K562 (cell line): ENCODE data around the gene CASTOR1. TPM values are rescaled to one million over a fixed set of nuclear protein-coding genes. Genes with fewer than 3 reads are reported as not detected.
"Not testable (repeated sequence)": the region's sequence is repeated elsewhere in the genome, so short reads cannot be mapped to it uniquely, and the experiment has no call there.

Experiments
- ATAC-seq: fragments of 200-7000 bp; cut with Tn5 transposase; 3 replicates; pipeline ENCODE4 v1.9.1; 2020; ENCODE audit warnings: moderate library complexity
- BruUV-seq: library from RNA; stranded (reverse); fragments of 400-500 nt; replicated peaks from 2 replicates; lab custom pipeline; 2021; lab: Mats Ljungman, UMichigan
- CTCF ChIA-PET: fragments of 300-600 bp; formaldehyde crosslinking; extraction: SDS; loops from one replicate; lab custom pipeline; 2021; ENCODE audit warnings: low intra/inter-chr PET ratio; lab: Yijun Ruan, JAX
- POLR2A ChIA-PET: fragments of 300-600, 350-650 bp; sonication (Branson Sonifier 250); formaldehyde crosslinking; extraction: SDS; loops from one replicate; lab custom pipeline; 2021; ENCODE audit warnings: antibody characterized with exemption, inconsistent platforms; lab: Yijun Ruan, JAX
- DNase-seq, 4 experiments: peaks; one replicate each; pipeline versions ENCODE4 v3.0.0 to v3.0.0-alpha.2; 2011 to 2018; ENCODE audit warnings: low spot score in 3 of 4, mixed read lengths in 3 of 4; ENCODE audit errors: extremely low read depth in 1 of 4
- FAIRE-seq: peaks from 2 replicates; lab custom pipeline; 2011; peaks lifted over from hg19 to GRCh38; lab: Jason Lieb, UNC
- H2AFZ ChIP-seq: 2 replicates; pipeline ENCODE4 v1.6.0; 2011; ENCODE audit warnings: low read depth, low read length, control low read depth, inconsistent platforms
- H3K27ac ChIP-seq: fragments of 200-600 bp; 3 replicates; pipeline ENCODE4 v1.8.0; 2011; ENCODE audit warnings: low read depth, mild to moderate bottlenecking, control low read depth, inconsistent platforms, low read length, moderate library complexity, mixed read lengths; ENCODE audit errors: extremely low read depth
- H3K27me3 ChIP-seq, 2 experiments: fragments of 300-600 bp in 1 of 2; 2 replicates in 1 of 2; 3 replicates in 1 of 2; pipeline versions ENCODE4 v1.6.0 to v1.8.0; 2011; ENCODE audit warnings: inconsistent platforms in 2 of 2, low read length in 2 of 2, mild to moderate bottlenecking in 1 of 2, mixed read lengths in 1 of 2, moderate library complexity in 1 of 2; ENCODE audit not compliant: control insufficient read depth in 2 of 2, insufficient read depth in 2 of 2
- H3K36me3 ChIP-seq: fragments of 300-600 bp; 3 replicates; pipeline ENCODE4 v1.8.0; 2011; ENCODE audit warnings: mild to moderate bottlenecking, low read length, inconsistent platforms; ENCODE audit not compliant: control insufficient read depth, insufficient read depth
- H3K4me1 ChIP-seq, 2 experiments: fragments of 200-600 bp in 1 of 2; replicated peaks in 1 of 2; 2 replicates in 1 of 2; 3 replicates in 1 of 2; pipeline versions ENCODE4 v1.5.1 to v1.8.0; 2011; ENCODE audit warnings: inconsistent platforms in 2 of 2, low read length in 2 of 2, mild to moderate bottlenecking in 1 of 2, mixed read lengths in 1 of 2, moderate library complexity in 1 of 2; ENCODE audit not compliant: control insufficient read depth in 2 of 2, insufficient read depth in 2 of 2
- H3K4me2 ChIP-seq: 2 replicates; pipeline ENCODE4 v1.6.1; 2011; ENCODE audit warnings: low read length, control low read depth, inconsistent platforms, mixed read lengths; ENCODE audit not compliant: insufficient read depth
- H3K4me3 ChIP-seq: fragments of 200-600 bp; sonication (generic), shearing (Covaris generic); 2 replicates; pipeline ENCODE4 v1.5.1; 2016; ENCODE audit warnings: control low read depth, inconsistent platforms
- H3K79me2 ChIP-seq: fragments of 200-600 bp; 3 replicates; pipeline ENCODE4 v1.8.0; 2011; ENCODE audit warnings: low read length, inconsistent platforms; ENCODE audit not compliant: control insufficient read depth, insufficient read depth
- H3K9ac ChIP-seq, 2 experiments: 2 replicates each; pipeline versions ENCODE4 v1.6.0 to v1.6.1; 2011; ENCODE audit warnings: low read depth in 2 of 2, low read length in 2 of 2, control low read depth in 1 of 2, inconsistent platforms in 1 of 2, mild to moderate bottlenecking in 1 of 2, mixed read lengths in 1 of 2; ENCODE audit not compliant: insufficient read depth in 1 of 2
- H3K9me1 ChIP-seq: one replicate; pipeline ENCODE4 v1.6.0; 2011; ENCODE audit warnings: inconsistent platforms, mild to moderate bottlenecking, low read length, moderate library complexity; ENCODE audit not compliant: control insufficient read depth, insufficient read depth
- H3K9me3 ChIP-seq: replicated peaks from 2 replicates; pipeline ENCODE4 v1.5.1; 2011; ENCODE audit warnings: low read depth, low read length, inconsistent platforms; ENCODE audit not compliant: control insufficient read depth, insufficient read depth
- H4K20me1 ChIP-seq: replicated peaks from 2 replicates; pipeline ENCODE4 v1.6.1; 2011; ENCODE audit warnings: low read length, inconsistent platforms, mixed read lengths; ENCODE audit not compliant: control insufficient read depth, insufficient read depth
- CBX1 ChIP-seq: sonication (generic); IDR thresholded peaks from 2 replicates; pipeline ENCODE4 v1.6.1; 2016; ENCODE audit warnings: antibody characterized with exemption, low read depth, mild to moderate bottlenecking
- HINFP ChIP-seq: fragments of 450-650 bp; conservative IDR thresholded peaks from 2 replicates; pipeline ENCODE4 v1.6.1; 2016; ENCODE audit warnings: missing genetic modification characterization, low read depth, mild to moderate bottlenecking, control low read depth, missing compliant biosample characterization
- HNRNPLL ChIP-seq: fragments of 200-400 bp; formaldehyde crosslinking; IDR thresholded peaks from 2 replicates; pipeline ENCODE4 v1.6.1; 2017; ENCODE audit warnings: low read length, low read depth, mild to moderate bottlenecking; ENCODE audit not compliant: poor library complexity, severe bottlenecking
- MNT ChIP-seq, 2 experiments: fragments of 450-650 bp; conservative IDR thresholded peaks; 2 replicates each; pipeline ENCODE4 v1.6.1; 2017; ENCODE audit warnings: mild to moderate bottlenecking in 2 of 2, moderate library complexity in 2 of 2
- NFE2L1 ChIP-seq: fragments of 450-650 bp; IDR thresholded peaks from 2 replicates; pipeline ENCODE4 v1.6.1; 2016; ENCODE audit warnings: missing genetic modification characterization, low read depth, mild to moderate bottlenecking, missing compliant biosample characterization, moderate library complexity, borderline replicate concordance
- PML ChIP-seq: IDR thresholded peaks from 2 replicates; pipeline ENCODE4 v1.6.1; 2012; ENCODE audit warnings: low read length, inconsistent platforms
- RCOR1 ChIP-seq, 2 experiments: IDR thresholded peaks; 2 replicates each; pipeline ENCODE4 v1.6.1; 2012; ENCODE audit warnings: low read depth in 2 of 2, low read length in 2 of 2, borderline replicate concordance in 1 of 2, improper control_type of control experiment in 1 of 2
- ZBTB2 ChIP-seq: fragments of 450-650 bp; IDR thresholded peaks from 2 replicates; pipeline ENCODE4 v1.6.1; 2016; ENCODE audit warnings: antibody characterized with exemption
- ZNF764 ChIP-seq: fragments of 250-450 bp; sonication (Bioruptor Pico); IDR thresholded peaks from 2 replicates; pipeline ENCODE4 v1.4.0; 2020; ENCODE audit warnings: low read depth, mild to moderate bottlenecking, moderate library complexity
- WGBS: fragments of 100-300 bp; shearing (Covaris generic); methylation state at CpG from one replicate; pipeline ENCODE4 v1.1.6; 2016; ENCODE audit warnings: low coverage, mixed read lengths; ENCODE audit not compliant: insufficient coverage; ENCODE audit errors: missing lambda C conversion rate; 5-methylcytosine and 5-hydroxymethylcytosine counted together
- in situ Hi-C: fragments of 300-500 bp; cut with MboI; formaldehyde crosslinking; loops from 4 replicates; pipeline ENCODE4 v1.15.0; 2018; ENCODE audit warnings: inconsistent platforms, mixed read lengths
- intact Hi-C: fragments of 100-400 bp; cut with micrococcal nuclease; formaldehyde crosslinking; loops from 2 replicates; pipeline ENCODE4 v1.14.2; 2022
- polyA plus RNA-seq, 8 experiments: library from polyadenylated mRNA; depleted of rRNA in 4 of 8; stranded (reverse) in 5 of 8; unstranded in 3 of 8; fragments of >200 nt; fragmentation: Nextera tagmentation in 2 of 8; fragmentation: Illumina TruSeq in 1 of 8; extraction: Ambion mirVana in 2 of 8; extraction: Trizol in 1 of 8; gene quantifications; 2 replicates each; pipeline versions ENCODE4 v1.2.1 to v1.2.3, GENCODE V29; 2011 to 2014; ENCODE audit warnings: inconsistent platforms in 1 of 8, missing spikeins in 1 of 8
- total RNA-seq, 7 experiments: library from RNA; depleted of rRNA in 6 of 7; stranded (reverse); fragments of >200 nt in 6 of 7; fragmentation: Illumina TruSeq in 2 of 7; extraction: Trizol in 2 of 7; gene quantifications; 2 replicates each; pipeline versions ENCODE4 v1.2.1 to v1.2.3, GENCODE V29; 2011 to 2021; ENCODE audit warnings: low replicate concordance in 1 of 7

The CASTOR1 gene
- total and polyA plus RNA-seq, 9 of the 15 experiments (the other 6 are each of a cell fraction or from before 2014, with no cell fraction given) = 0.35 to 2.6 (median 1.1) TPM

GRCh38 chr22:30338802-30339201, 49.5 kb upstream of the CASTOR1 start (continued):
- TF ChIP-seq ZBTB2 = no peak

- POLR2A ChIA-PET = interaction anchor here (0.7 to 2.2 kb wide), 3 partner anchors 11 to 51 kb away, joined by 3 to 8 read pairs (median 3); partner anchors contain the start of genes CCDC157, SF3A1 and TBC1D10A
- CTCF ChIA-PET, DNase-seq, H3K9ac ChIP-seq, H3K9me3 ChIP-seq, in situ Hi-C loops, BruUV-seq, intact Hi-C loops, H2AFZ ChIP-seq, H3K4me1 ChIP-seq, H3K27ac ChIP-seq, FAIRE-seq, H3K4me2 ChIP-seq, ATAC-seq, H3K27me3 ChIP-seq, H3K4me3 ChIP-seq, H3K79me2 ChIP-seq, H3K9me1 ChIP-seq, H4K20me1 ChIP-seq: not testable (repeated sequence)
- H3K36me3 ChIP-seq = peaks cover 98% of the 10 kb centered on the region
- 100% methylated on average over 4 of the region's 9 CpGs for WGBS
These were observed 49.0 kb upstream of the CASTOR1 start for GRCh38 chr22:30338341-30338740.

GRCh38 chr22:30337461-30337778, 48.1 kb upstream of the CASTOR1 start:
- Histone ChIP-seq H3K79me2 (no peaks in the 10 kb centered on the region), H3K4me1 (peaks cover 0 to 5% of the 10 kb centered on the region in 2 experiments; a peak in 2 of 5 replicates), H3K9me1 (no peaks in the 10 kb centered on the region), H3K9ac (no peak overlapping the region), H3K9me3 (no peaks in the 10 kb centered on the region), H3K27me3 (no peaks in the 10 kb centered on the region), H3K4me2 (no peak overlapping the region), H3K36me3 (peaks cover 98% of the 10 kb centered on the region), H2AFZ (no peak overlapping the region), H3K4me3 (no peak overlapping the region), H3K27ac (no peak overlapping the region), H4K20me1 (no peaks in the 10 kb centered on the region)
- no TSS peak for BruUV-seq
- ChIA-PET POLR2A (interaction anchor here (0.6 to 2.2 kb wide), 2 partner anchors 10 to 125 kb away, joined by 3 to 8 read pairs; partner anchors contain the start of gene TBC1D10A), CTCF (no interaction called here)
- FAIRE-seq (no peak), DNase-seq (no peak), ATAC-seq (no peak)
- intact Hi-C loops = no loop called here
- WGBS = 100% methylated on average over 3 of the region's 8 CpGs
- in situ Hi-C loops = no loop called here
- TF ChIP-seq RCOR1 (IDR thresholded peaks at IDR 0.05; ENCODE audit: borderline replicate concordance in 1 of 2, low read depth in 2 of 2, low read length in 2 of 2) (no peak), HNRNPLL (no peak), NFE2L1 (tag) (no peak), CBX1 (no peak), MNT (conservative IDR thresholded peaks at IDR 0.05) (no peak), HINFP (no peak), PML (no peak), ZNF764 (CRISPR knock-in tag) (no peak)
